Stomach (tissue), 9 donors: ENCODE data around the gene ADAMTS6. TPM values are rescaled to one million over a fixed set of nuclear protein-coding genes. Genes with fewer than 3 reads are reported as not detected.

ENCODE experiments used
- DNase-seq, 2 donors: peaks; one replicate each; pipeline versions ENCODE4 v3.0.0 to v3.0.0-alpha.2; 2013 to 2019
- H3K27ac ChIP-seq, 5 donors: fragments of 200-600 bp in 4 of 5; sonication (generic) in 4 of 5; one replicate each; pipeline ENCODE4 v1.5.1; 2013 to 2019; ENCODE audit warnings: mild to moderate bottlenecking in 1 of 5, moderate library complexity in 1 of 5
- H3K27me3 ChIP-seq, 3 donors: fragments of 200-600 bp; sonication (generic); one replicate each; pipeline ENCODE4 v1.5.1; 2017 to 2019; ENCODE audit warnings: mixed run types in 1 of 3
- H3K36me3 ChIP-seq, 4 donors: fragments of 200-600 bp; sonication (generic); 1 replicate in 3 of 4; 2 replicates in 1 of 4; pipeline ENCODE4 v1.5.1; 2016 to 2019
- H3K4me1 ChIP-seq, 4 donors: fragments of 200-600 bp; sonication (generic); one replicate each; pipeline ENCODE4 v1.5.1; 2016 to 2019
- H3K4me3 ChIP-seq, 4 donors: fragments of 200-600 bp; sonication (generic) in 3 of 4; one replicate each; pipeline ENCODE4 v1.5.1; 2016 to 2019; ENCODE audit warnings: mild to moderate bottlenecking in 1 of 4
- H3K9me3 ChIP-seq, 4 donors: fragments of 200-600 bp; sonication (generic); one replicate each; pipeline ENCODE4 v1.5.1; 2016 to 2019
- CTCF ChIP-seq, 7 experiments: fragments of 450-650 bp in 4 of 7; fragments of 200-600 bp in 3 of 7; sonication (generic) in 3 of 7; IDR thresholded peaks; one replicate each; pipeline ENCODE4 v1.5.1; 2016 to 2019; ENCODE audit warnings: antibody characterized with exemption in 7 of 7, control low read depth in 2 of 7, mild to moderate bottlenecking in 1 of 7
- EP300 ChIP-seq: sonication (generic); formaldehyde crosslinking; IDR thresholded peaks from one replicate; pipeline ENCODE4 v1.6.1; 2017; ENCODE audit warnings: antibody characterized with exemption
- POLR2A ChIP-seq, 4 donors: fragments of 450-650 bp; IDR thresholded peaks; one replicate each; pipeline ENCODE4 v1.6.1; 2016; ENCODE audit warnings: antibody characterized with exemption in 4 of 4, control low read depth in 2 of 4, mild to moderate bottlenecking in 1 of 4, moderate library complexity in 1 of 4
- POLR2AphosphoS5 ChIP-seq, 3 donors: sonication (generic); formaldehyde crosslinking; IDR thresholded peaks; one replicate each; pipeline ENCODE4 v1.6.1; 2016; ENCODE audit warnings: antibody characterized with exemption in 3 of 3
- WGBS, 5 donors: extraction: QIAGEN DNeasy Blood & Tissue Kit in 3 of 5; methylation state at CpG; one replicate each; pipeline versions ENCODE4 v1.1.5 to v1.1.7; 2013 to 2018; 5-methylcytosine and 5-hydroxymethylcytosine counted together
- intact Hi-C: fragments of 100-400 bp; cut with DNase I; formaldehyde crosslinking; loops from one replicate; pipeline ENCODE4 v1.15.1; 2023; ENCODE audit warnings: low total_unique reads
- polyA plus RNA-seq, 3 donors: library from polyadenylated mRNA; stranded (reverse); fragments of 200-250 nt; gene quantifications; one replicate each; pipeline ENCODE4 v1.2.3, GENCODE V29; 2013
- total RNA-seq, 5 donors: library from RNA; depleted of rRNA; stranded (reverse); fragments of >200 nt; gene quantifications; one replicate each; pipeline versions ENCODE4 v1.1.0 to v1.2.3, GENCODE V29; 2014 to 2016
- donor health status: healthy with polysubstance abuse.
- donor health status: Bipolar disorder and iron deficiency.
- donor health status: healthy.

ADAMTS6 gene
- total and polyA plus RNA-seq, 8 donors, result 0.15 to 43.3 (median 0.58) TPM; not detected in 1

- 62 to 86% (median 84%) methylated on average over 9 of the region's 9 CpGs for WGBS, 5 donors
- intact Hi-C loops, result no loop called here
- no peak for TF ChIP-seq POLR2AphosphoS5 (IDR thresholded peaks at IDR 0.05)
- TF ChIP-seq POLR2A (IDR thresholded peaks at IDR 0.05), result no peak
- TF ChIP-seq EP300, result no peak
- no peak for TF ChIP-seq CTCF (IDR thresholded peaks at IDR 0.05)
Measured at GRCh38 chr5:65172486-65173129, 309.1 kb downstream of the ADAMTS6 start.

GRCh38 chr5:65171645-65172044 lies 310.1 kb downstream of the ADAMTS6 start:
- H3K36me3 ChIP-seq, result peaks cover 0 to 8% (median 0%) of the 10 kb centered on the region in 4 donors
- DNase-seq, result no peak
- H3K4me1 ChIP-seq, result no peaks in the 10 kb centered on the region
- H3K9me3 ChIP-seq, result no peaks in the 10 kb centered on the region
- intact Hi-C loops, result no loop called here
- no peak overlapping the region for H3K4me3 ChIP-seq
- WGBS, 5 donors, result 53 to 73% (median 63%) methylated on average over 4 of the region's 4 CpGs
- no peaks in the 10 kb centered on the region for H3K27me3 ChIP-seq
- no peak overlapping the region for H3K27ac ChIP-seq
- TF ChIP-seq POLR2A (IDR thresholded peaks at IDR 0.05), result no peak
- no peak for TF ChIP-seq EP300
- TF ChIP-seq POLR2AphosphoS5 (IDR thresholded peaks at IDR 0.05), result no peak
- no peak for TF ChIP-seq CTCF (IDR thresholded peaks at IDR 0.05)

More at GRCh38 chr5:65172486-65173129, 309.1 kb downstream of the ADAMTS6 start:
- H3K27ac ChIP-seq, result no peak overlapping the region
- no peak for DNase-seq
- H3K27me3 ChIP-seq, result no peaks in the 10 kb centered on the region
- H3K36me3 ChIP-seq, result peaks cover 0 to 8% (median 0%) of the 10 kb centered on the region in 4 donors
- H3K9me3 ChIP-seq, result no peaks in the 10 kb centered on the region
- H3K4me3 ChIP-seq, result no peak overlapping the region
- H3K4me1 ChIP-seq, result no peaks in the 10 kb centered on the region

GRCh38 chr5:65163698-65164097 lies 318.0 kb downstream of the ADAMTS6 start:
- no peaks in the 10 kb centered on the region for H3K4me1 ChIP-seq
- no peak overlapping the region for H3K4me3 ChIP-seq
- H3K27ac ChIP-seq, result no peak overlapping the region
- no peaks in the 10 kb centered on the region for H3K27me3 ChIP-seq
- intact Hi-C loops, result no loop called here
- no peaks in the 10 kb centered on the region for H3K36me3 ChIP-seq
- H3K9me3 ChIP-seq, result no peaks in the 10 kb centered on the region
- TF ChIP-seq EP300, result no peak
- TF ChIP-seq POLR2A (IDR thresholded peaks at IDR 0.05), result no peak
- no peak for TF ChIP-seq POLR2AphosphoS5 (IDR thresholded peaks at IDR 0.05)
- TF ChIP-seq CTCF (IDR thresholded peaks at IDR 0.05), result no peak
- WGBS, 5 donors, result 91 to 96% (median 92%) methylated on average over 10 of the region's 10 CpGs
- no peak for DNase-seq

GRCh38 chr5:65161655-65162054 lies 320.1 kb downstream of the ADAMTS6 start:
- Histone ChIP-seq H3K4me1 (no peaks in the 10 kb centered on the region), H3K4me3 (no peak overlapping the region), H3K36me3 (no peaks in the 10 kb centered on the region), H3K27ac (no peak overlapping the region), H3K27me3 (no peaks in the 10 kb centered on the region), H3K9me3 (no peaks in the 10 kb centered on the region)
- intact Hi-C loops, result no loop called here
- WGBS, 5 donors, result 76 to 95% (median 80%) methylated on average over 1 of the region's 1 CpG
- TF ChIP-seq POLR2A (IDR thresholded peaks at IDR 0.05), result no peak
- no peak for TF ChIP-seq CTCF (IDR thresholded peaks at IDR 0.05)
- TF ChIP-seq POLR2AphosphoS5 (IDR thresholded peaks at IDR 0.05), result no peak
- TF ChIP-seq EP300, result no peak
- DNase-seq, result no peak
